HG03175 (cell line): ENCODE results near the gene DYNC1H1.

Experiments used
- ATAC-seq: cut with Tn5 transposase; IDR thresholded peaks from one replicate; pipeline ENCODE4 v1.9.1; 2021; ENCODE audit warnings: mild to moderate bottlenecking, moderate library complexity; ENCODE audit not compliant: unreplicated experiment

The DYNC1H1 gene

DNA sequence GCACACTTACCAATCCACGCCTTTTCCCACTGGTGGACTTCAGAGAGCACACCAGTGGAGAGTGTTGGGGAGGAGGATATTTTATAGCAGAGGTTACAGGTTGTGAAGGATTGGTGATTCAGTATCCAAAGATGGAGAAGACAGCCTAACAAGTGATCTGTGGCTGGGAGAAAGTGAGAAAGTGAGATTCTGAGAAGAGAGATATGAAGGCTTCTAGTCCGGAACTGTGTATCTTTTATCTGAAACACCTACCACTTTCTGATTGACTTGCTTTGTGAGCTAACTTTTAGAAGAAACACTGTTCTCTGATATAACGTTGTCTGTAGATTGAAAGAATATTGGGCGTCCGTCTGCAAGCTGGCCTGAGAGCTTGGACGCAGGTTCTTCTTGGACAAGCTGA is 24.0 kb downstream of the DYNC1H1 start:
- ATAC-seq = no peak

DNA sequence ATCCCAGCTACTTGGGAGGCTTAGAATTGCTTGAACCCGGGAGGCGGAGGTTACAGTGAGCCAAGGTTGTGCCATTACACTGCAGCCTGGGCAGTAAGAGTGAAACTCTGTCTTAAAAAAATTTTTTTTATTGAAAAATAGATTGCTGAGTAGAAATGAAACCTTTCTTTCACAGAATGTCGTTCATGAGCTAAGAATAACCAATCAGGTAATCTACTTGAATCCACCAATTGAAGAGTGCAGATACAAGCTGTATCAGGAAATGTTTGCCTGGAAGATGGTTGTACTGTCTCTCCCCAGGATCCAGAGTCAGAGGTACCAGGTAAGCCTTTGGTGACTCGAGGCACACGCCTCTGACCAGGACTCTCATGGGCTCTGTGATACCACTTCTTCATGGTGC is 27.0 kb downstream of the DYNC1H1 start:
- ATAC-seq = no peak

DNA sequence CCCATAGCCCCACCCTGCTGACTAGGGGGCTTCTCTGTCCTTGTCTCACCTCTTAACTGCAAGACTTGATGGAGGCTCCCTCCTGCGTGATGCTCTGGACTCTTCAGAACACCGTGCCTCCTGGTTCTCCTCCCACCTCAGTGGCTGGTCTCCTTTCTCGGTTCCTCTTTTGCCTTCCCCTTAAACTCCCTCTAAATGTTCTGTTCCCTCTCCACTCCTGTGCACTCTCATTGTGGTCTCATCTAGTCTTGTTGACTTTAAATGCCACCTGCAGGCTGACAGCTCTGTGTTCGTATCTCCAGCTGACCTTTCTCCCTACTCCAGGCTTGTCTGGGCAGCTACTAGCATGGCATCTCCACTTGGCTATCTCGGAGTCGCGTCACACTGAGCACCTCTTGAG is 28.3 kb downstream of the DYNC1H1 start:
- ATAC-seq = peak; percentile 93

DNA sequence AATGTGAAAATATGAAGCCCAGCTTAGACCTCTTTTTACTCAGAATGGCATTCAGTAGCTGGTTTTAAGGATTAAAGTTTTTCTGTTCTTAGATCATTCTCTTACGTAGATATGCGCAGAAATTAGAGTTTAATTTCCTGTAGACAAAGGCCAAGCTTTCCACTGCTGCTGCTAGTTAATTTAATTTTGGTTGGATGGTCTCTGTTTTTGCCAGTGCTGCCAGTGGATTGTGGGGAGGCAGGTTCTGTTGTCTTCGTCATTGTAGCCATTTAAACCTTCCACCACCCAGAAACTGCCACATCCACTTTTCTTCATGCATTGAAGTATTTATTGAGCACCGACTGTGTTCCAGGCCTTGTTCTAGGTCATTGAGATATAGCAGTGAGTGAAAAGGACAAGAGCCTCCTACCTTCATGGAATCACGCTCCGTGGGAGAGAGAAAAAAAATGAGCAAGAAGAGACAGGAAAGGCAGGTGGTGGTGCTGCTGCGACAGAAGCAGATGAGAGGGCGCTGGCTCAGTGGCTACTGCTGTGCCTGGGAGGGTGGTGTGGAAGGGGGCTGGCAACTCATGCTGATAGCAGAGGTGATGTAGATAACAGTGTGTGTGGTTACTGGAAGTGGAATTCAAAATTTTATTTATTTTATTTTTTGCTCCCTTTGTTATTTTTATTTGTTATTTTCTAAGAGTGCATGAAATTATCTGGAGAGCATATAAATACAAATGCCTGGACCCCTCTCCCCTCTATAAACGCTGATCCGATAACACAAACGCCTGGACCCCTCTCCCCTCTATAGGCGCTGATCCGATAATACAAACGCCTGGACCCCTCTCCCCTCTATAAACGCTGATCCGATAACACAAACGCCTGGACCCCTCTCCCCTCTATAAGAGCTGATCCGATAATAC is 33.3 kb downstream of the DYNC1H1 start:
- no peak for ATAC-seq

DNA sequence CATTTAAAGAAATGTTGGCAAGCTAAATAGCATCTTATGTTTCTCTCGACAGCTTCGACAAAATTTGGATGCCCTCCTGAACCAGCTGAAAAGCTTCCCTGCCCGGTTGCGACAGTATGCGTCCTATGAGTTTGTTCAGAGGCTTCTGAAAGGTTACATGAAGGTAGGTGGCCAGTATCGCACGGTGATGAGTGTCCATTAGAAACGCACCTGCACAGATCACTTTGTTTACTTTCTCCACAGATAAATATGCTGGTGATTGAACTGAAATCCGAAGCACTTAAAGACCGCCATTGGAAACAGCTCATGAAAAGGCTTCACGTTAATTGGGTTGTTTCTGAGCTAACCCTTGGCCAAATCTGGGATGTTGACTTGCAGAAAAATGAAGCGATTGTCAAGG is 36.5 kb downstream of the DYNC1H1 start:
- no peak for ATAC-seq

DNA sequence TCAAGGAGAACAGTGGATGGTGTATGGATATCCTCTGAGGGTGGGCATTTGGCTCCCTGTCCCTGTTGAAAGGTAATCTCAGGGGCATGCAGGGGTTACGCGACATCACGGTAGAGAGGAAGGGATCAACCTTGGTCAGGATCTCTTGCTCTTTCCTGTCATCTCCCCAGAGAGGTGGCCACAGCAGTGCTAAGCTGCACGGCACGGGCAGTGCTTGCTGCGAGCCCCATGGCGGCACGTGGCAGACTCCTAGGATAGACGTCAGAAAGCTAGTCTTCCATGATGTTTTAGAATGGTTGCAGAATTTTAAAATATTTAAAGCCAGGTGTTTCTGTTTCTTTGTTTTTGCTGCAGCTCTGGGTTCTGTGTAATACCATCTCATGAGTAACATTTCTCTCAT is 41.0 kb downstream of the DYNC1H1 start:
- no peak for ATAC-seq

DNA sequence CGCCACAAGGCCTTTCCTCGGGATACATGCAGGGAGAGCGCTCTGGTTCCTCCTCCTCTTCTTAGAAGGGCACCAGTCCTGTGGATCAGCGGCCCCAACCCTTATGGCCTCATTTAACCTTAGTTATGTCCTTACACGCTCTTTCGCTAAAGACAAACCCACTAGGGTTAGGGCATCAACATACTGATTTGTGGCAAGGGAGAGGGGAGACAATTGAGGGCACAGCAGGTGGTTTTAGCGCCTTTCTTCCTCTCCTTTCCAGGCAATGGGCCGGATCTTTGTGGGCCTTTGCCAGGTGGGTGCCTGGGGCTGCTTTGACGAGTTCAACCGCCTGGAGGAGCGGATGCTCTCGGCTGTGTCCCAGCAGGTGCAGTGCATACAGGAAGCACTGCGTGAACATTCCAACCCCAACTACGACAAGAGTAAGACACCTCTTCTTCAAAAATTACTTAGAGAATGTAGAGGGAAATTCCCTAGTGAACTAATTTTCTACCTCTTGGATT is 43.6 kb downstream of the DYNC1H1 start:
- no peak for ATAC-seq

DNA sequence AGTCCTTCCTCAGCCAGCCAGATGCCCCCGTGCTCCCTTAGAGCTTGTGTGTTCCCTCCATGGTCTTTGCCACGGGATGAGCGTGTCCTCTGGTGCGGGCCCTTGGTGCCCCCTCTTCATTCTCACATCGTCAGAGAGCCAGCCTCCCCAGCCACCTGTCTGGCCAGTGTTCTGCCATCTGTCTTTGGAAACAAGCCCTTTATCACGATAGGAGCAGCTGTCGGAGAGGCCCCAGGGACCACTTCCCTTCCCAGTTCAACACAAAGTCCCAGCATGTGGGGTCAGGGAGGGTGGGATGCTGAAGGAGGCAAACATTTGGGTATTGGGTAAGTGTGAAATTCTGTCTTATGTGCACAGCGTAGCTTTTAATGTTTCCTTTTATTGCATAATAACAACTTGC is 44.5 kb downstream of the DYNC1H1 start:
- ATAC-seq = no peak

DNA sequence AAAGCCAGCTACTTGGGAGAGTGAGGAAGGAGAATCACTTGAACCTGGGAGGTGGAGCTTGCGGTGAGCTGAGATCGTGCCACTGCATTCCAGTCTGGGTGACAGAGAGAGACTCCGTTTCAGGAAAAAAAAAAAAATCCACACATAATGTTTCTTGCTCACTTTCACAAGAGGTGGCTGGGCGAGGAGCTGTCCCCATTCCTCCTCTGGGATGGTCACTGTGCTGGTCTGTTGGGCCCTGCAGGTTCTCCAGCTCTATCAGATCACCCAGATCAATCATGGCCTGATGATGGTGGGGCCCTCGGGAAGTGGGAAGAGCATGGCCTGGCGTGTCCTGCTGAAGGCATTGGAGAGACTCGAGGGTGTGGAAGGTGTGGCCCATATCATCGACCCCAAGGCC is 47.3 kb downstream of the DYNC1H1 start:
- no peak for ATAC-seq

DNA sequence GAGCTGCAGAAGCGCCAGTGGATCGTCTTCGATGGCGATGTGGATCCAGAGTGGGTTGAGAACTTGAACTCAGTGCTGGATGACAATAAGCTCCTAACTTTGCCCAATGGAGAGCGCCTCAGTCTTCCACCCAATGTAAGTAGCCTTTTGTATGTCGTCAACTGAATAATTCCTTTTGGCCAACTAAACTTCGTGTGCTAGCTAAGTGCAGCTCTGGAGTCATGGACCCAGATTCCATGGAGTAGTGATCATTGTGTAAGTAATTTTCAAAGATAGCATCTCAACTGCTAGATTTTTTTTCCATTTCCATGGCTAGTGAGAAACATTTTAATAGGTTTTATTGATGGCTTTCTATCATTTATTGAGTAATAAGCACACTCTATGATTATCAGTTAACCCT is 48.0 kb downstream of the DYNC1H1 start:
- no peak for ATAC-seq

DNA sequence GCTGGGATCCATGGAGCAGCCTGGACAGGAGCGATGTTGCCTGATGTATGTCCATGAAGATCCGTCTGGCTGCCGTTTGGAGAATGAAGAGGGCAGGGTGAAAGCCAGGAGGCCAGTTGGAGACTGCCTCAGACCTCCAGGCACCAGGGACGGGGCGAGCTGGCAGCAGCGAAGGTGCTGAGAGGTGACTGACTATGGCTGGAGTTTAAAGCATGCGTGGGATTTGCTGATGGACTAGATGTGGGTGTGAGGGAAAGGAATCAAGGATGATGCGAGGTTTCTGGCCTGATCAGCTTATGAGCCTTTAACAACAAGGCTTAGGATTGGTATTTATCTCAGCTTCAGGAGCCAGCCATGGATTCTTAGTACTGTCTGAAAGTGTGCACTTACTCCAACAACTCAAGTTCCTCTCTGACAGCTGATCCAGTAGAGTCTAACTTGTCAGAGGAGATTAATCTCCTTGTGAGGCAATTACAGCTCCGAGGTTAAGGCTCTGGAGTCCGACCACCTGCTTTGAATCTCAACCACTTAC is 49.4 kb downstream of the DYNC1H1 start:
- ATAC-seq = no peak

DNA sequence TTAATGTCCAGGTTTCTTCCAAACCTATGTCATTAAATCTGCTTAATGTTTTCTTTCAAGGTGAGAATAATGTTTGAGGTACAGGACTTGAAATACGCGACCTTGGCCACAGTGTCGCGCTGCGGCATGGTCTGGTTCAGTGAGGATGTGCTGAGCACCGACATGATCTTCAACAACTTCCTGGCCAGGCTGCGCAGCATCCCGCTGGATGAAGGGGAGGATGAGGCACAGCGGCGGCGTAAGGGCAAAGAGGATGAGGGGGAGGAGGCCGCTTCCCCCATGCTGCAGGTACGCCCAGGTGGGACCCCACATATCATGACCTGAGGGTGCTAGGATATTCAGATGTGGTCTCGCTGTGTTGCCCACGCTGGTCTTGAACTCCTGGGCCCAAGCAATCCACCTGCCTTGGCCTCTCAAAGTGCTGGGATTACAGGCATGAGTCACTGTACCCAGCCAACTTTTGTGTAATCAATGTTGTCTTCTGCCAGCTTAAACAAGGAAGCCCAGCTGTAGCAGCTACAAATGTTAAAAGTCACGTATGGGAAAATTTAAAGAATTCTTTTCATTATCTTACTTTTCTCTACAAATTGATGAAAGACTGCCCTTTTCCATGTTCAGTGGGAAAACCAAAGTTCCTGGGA is 50.8 kb downstream of the DYNC1H1 start:
- ATAC-seq = no peak

DNA sequence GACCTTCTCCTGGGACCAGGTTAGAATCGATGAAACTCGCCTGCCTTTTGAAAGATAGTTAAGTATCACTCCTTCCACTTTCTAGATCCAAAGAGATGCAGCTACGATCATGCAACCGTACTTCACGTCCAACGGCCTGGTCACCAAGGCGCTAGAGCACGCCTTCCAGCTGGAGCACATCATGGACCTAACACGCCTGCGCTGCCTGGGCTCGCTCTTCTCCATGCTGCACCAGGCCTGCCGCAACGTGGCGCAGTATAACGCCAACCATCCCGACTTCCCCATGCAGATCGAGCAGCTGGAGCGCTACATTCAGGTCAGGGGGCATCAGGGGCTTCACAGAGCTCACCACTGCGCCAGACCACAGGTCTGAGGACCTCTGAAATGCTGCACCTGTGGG is 51.4 kb downstream of the DYNC1H1 start:
- no peak for ATAC-seq

DNA sequence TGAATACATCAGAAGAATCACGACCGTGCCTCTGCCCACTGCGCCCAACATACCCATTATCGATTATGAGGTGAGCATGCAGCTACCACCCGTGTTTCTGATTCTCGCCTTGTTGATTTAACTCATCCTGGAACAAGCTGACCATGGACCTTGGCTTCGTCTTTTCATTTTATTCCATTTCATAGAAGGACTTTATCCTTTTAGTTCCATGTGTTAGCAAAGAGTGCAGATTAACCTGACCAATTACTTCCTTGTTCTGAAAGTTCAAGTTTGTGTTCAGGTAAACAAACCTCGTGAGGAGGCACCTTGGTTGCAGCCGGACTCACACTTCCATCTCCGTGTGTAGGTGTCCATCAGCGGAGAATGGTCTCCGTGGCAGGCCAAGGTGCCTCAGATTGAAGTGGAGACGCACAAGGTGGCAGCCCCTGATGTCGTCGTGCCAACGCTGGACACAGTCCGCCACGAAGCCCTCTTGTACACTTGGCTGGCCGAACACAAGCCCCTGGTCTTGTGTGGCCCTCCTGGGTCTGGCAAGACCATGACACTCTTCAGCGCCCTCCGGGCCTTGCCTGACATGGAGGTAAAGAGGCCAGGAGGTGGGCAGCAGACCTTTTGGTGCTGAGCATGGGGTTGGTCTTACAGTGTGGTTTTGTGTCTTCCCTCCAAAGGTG is 52.2 kb downstream of the DYNC1H1 start:
- ATAC-seq = no peak

DNA sequence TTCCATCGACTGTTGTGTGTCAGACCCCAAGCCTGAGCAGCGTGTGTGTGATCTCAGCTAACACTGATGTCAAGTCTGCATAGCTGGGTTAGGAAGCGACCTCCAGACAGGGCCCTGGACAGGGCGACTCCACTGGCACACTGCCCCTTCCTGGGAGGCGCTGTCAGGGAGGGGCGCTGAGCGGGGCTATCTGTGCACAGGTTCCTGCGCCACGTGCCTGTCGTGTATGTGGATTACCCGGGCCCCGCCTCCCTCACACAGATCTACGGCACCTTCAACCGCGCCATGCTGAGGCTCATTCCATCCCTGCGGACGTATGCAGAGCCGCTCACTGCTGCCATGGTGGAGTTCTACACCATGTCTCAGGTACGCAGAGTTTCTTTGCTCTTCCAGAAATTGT is 53.9 kb downstream of the DYNC1H1 start:
- no peak for ATAC-seq

DNA sequence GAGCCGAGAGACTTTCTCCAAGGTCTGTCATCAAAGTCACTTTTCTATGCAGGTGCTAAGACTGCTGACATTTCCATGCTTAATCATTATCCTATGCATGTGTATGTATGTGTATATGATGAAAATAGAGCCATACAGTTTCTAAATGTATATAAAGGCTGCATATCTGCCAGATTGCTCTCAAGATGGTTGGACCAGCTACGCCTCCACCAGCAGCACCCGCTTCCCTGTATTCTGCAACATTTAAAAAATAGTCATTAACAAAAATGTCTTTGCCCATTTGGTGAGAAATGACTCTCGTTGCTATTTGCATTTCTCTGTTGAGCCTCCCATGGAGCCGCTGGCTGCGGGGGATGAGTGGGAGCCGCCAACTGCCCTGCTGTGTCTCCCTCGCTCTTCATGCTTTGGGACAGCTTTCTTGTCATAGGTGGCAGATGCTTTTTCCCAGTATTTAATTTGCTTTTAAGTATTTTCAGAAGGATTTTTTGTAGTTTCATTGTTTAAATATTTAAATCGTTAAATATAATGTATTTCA is 54.7 kb downstream of the DYNC1H1 start:
- no peak for ATAC-seq

DNA sequence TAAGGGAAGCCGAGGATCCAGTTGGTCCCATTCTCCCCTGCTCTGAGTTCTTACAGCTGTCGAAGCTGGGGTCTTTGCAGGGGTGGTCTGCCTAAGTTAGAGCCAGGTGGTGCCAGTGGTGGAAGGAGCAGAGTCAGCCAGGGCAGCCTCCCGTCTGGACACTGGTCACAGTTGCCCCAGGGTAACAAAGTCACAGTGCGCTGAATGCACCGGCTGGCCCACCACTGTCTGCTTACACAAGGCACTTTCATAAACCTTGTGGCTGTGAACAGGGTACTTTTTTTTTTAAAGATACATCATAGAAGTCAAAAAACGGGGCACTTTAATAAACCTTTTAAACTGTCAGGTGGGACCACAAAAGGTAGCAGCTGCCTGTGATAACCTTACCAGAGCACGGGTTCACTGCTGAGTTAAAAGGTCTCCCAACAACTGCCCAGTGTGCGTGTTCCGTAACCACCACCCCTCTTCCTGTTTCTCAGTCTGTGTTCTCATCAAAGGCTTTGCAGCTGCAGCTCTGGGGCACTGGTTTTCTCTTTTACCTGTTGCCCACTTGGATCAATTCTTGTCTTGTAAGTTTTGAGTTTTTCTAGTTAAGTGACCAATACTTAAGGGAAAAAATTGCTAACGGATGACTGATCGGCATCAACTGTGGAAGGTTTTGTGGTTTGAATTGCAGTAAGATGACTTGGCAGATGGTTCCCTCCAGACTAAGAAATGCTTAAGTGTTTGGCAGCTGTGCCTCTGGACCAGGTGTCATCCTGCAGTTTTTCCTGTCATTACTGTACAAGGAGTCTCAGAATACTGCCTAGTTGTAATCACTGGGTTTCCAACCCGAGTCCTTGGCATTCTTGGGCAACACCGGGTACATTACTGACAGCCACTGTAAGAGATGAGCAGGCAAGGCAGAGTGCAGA is 55.9 kb downstream of the DYNC1H1 start:
- no peak for ATAC-seq

DNA sequence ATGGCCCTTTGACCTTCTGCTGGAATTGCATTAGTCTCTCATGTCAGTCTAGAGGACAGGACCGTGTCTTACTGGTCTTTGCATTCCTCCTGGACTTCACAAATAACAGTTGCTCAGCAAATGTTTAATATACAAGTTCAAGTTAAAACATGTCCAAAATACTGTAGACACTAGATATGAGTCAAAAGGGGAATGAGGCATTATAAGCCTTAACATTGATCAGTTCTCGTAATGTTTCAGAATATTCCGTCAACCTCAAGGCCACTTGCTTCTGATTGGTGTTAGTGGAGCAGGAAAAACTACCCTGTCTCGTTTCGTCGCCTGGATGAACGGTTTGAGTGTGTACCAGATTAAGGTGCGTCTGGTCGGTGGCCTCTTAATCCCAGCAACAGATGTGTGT is 62.6 kb downstream of the DYNC1H1 start:
- no peak for ATAC-seq

DNA sequence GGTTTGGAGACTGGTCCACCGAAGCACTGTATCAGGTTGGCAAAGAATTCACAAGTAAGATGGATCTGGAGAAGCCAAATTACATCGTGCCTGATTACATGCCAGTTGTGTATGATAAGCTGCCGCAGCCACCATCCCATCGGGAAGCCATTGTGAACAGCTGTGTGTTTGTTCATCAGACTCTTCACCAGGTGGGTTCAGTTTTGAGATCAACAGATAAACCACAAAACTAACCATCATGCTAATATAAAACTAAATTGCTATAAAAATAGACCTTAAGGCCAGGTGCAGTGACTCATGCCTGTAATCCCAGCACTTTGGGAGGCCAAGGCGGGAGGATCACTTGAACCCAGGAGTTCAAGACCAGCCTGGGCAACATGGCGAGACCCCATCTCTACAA is 63.6 kb downstream of the DYNC1H1 start:
- no peak for ATAC-seq

DNA sequence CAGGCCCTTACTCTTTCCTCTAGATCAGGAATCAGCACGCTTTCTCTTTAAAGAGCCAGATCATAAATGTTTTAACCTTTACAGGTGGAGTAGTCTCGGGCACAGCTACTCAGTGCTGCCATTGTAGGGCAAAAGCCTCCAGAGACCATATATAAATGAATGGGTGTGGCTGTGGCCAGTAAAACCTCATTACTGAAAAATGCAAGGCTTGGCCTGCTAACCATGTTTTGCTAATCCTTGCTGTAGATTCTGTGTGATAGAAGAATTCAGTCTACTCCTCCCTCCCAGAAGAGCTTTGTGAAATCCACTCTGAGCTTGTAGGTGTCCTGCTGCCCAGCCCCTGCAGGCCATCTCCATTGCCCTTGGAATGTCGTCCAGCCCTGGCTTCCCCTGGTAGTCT is 64.4 kb downstream of the DYNC1H1 start:
- ATAC-seq = no peak
